Liver (tissue), 9 donors: ENCODE results near the gene CTRB1. TPM values are rescaled to one million over a fixed set of nuclear protein-coding genes. Genes with fewer than 3 reads are reported as not detected.
A peak's percentile ranks its signal among the peaks of the same experiment; 100 is the strongest.

Experiments used
- DNase-seq: peaks from one replicate; pipeline ENCODE4 v3.0.0-alpha.2; 2017; ENCODE audit warnings: low spot score
- H3K27ac ChIP-seq, 2 donors: one replicate each; pipeline ENCODE4 v1.7.0; 2013; ENCODE audit warnings: inconsistent platforms in 2 of 2, low read length in 2 of 2, control low read depth in 1 of 2, low read depth in 1 of 2, mild to moderate bottlenecking in 1 of 2
- H3K27me3 ChIP-seq, 4 donors: one replicate each; pipeline versions ENCODE4 v1.6.1 to v1.7.0; 2013; ENCODE audit warnings: low read length in 3 of 4, inconsistent platforms in 1 of 4, mild to moderate bottlenecking in 1 of 4, moderate library complexity in 1 of 4; ENCODE audit not compliant: control insufficient read depth in 4 of 4, insufficient read depth in 4 of 4
- H3K36me3 ChIP-seq, 4 donors: one replicate each; pipeline versions ENCODE4 v1.6.1 to v1.7.0; 2013; ENCODE audit warnings: low read length in 3 of 4, mild to moderate bottlenecking in 3 of 4, low read depth in 1 of 4, moderate library complexity in 1 of 4; ENCODE audit not compliant: control insufficient read depth in 4 of 4, insufficient read depth in 3 of 4
- H3K4me1 ChIP-seq, 4 donors: one replicate each; pipeline versions ENCODE4 v1.6.1 to v1.7.0; 2013; ENCODE audit warnings: low read length in 3 of 4, mild to moderate bottlenecking in 3 of 4, moderate library complexity in 1 of 4; ENCODE audit not compliant: control insufficient read depth in 4 of 4, insufficient read depth in 4 of 4
- H3K4me3 ChIP-seq, 3 donors: one replicate each; pipeline versions ENCODE4 v1.6.1 to v1.7.0; 2013; ENCODE audit warnings: low read length in 3 of 3, control low read depth in 1 of 3, low read depth in 1 of 3, mild to moderate bottlenecking in 1 of 3
- H3K9ac ChIP-seq, 2 donors: one replicate each; pipeline ENCODE4 v1.7.0; 2013; ENCODE audit warnings: low read length in 2 of 2, mild to moderate bottlenecking in 2 of 2, moderate library complexity in 2 of 2, control low read depth in 1 of 2, low read depth in 1 of 2
- H3K9me3 ChIP-seq, 4 donors: one replicate each; pipeline versions ENCODE4 v1.6.1 to v1.7.0; 2013; ENCODE audit warnings: low read length in 3 of 4; ENCODE audit not compliant: control insufficient read depth in 4 of 4
- ATF3 ChIP-seq: IDR thresholded peaks from 2 replicates; pipeline ENCODE4 v1.6.1; 2016; ENCODE audit warnings: antibody characterized with exemption
- CTCF ChIP-seq: fragments of 150-350 bp; IDR thresholded peaks from 2 replicates; pipeline ENCODE4 v1.5.1; 2017; ENCODE audit warnings: improper control_type of control experiment, low read depth, low read length; ENCODE audit not compliant: missing input control
- EGR1 ChIP-seq, 2 donors: IDR thresholded peaks; 2 replicates each; pipeline ENCODE4 v1.6.1; 2016 to 2018; ENCODE audit warnings: antibody characterized with exemption in 2 of 2, low read depth in 2 of 2
- FOXA1 ChIP-seq: IDR thresholded peaks from 2 replicates; pipeline ENCODE4 v1.6.1; 2016; ENCODE audit warnings: antibody characterized with exemption
- FOXA2 ChIP-seq: IDR thresholded peaks from 2 replicates; pipeline ENCODE4 v1.6.1; 2016; ENCODE audit warnings: antibody characterized with exemption
- GABPA ChIP-seq, 2 donors: IDR thresholded peaks in 1 of 2; conservative IDR thresholded peaks in 1 of 2; 2 replicates each; pipeline ENCODE4 v1.6.1; 2016; ENCODE audit warnings: antibody characterized with exemption in 2 of 2, mild to moderate bottlenecking in 1 of 2, moderate library complexity in 1 of 2
- HNF4A ChIP-seq, 2 donors: conservative IDR thresholded peaks; 2 replicates each; pipeline ENCODE4 v1.6.1; 2016; ENCODE audit warnings: antibody characterized with exemption in 2 of 2, mild to moderate bottlenecking in 2 of 2
- JUND ChIP-seq, 2 donors: IDR thresholded peaks; 2 replicates each; pipeline ENCODE4 v1.6.1; 2016; ENCODE audit warnings: antibody characterized with exemption in 2 of 2
- MAX ChIP-seq: IDR thresholded peaks from 2 replicates; pipeline ENCODE4 v1.6.1; 2016; ENCODE audit warnings: antibody characterized with exemption
- NR2F2 ChIP-seq: IDR thresholded peaks from 2 replicates; pipeline ENCODE4 v1.6.1; 2016; ENCODE audit warnings: antibody characterized with exemption
- RAD21 ChIP-seq, 2 donors: IDR thresholded peaks; 2 replicates each; pipeline ENCODE4 v1.6.1; 2016; ENCODE audit warnings: antibody characterized with exemption in 2 of 2, mild to moderate bottlenecking in 2 of 2
- REST ChIP-seq: IDR thresholded peaks from 2 replicates; pipeline ENCODE4 v1.6.1; 2016; ENCODE audit warnings: antibody characterized with exemption, mild to moderate bottlenecking
- RXRA ChIP-seq, 2 donors: IDR thresholded peaks; 2 replicates each; pipeline ENCODE4 v1.6.1; 2017 to 2018; ENCODE audit warnings: antibody characterized with exemption in 2 of 2, mild to moderate bottlenecking in 1 of 2
- SP1 ChIP-seq: IDR thresholded peaks from 2 replicates; pipeline ENCODE4 v1.6.1; 2018; ENCODE audit warnings: antibody characterized with exemption, mild to moderate bottlenecking
- TAF1 ChIP-seq: conservative IDR thresholded peaks from 2 replicates; pipeline ENCODE4 v1.6.1; 2016; ENCODE audit warnings: antibody characterized with exemption, mild to moderate bottlenecking
- YY1 ChIP-seq: IDR thresholded peaks from 2 replicates; pipeline ENCODE4 v1.6.1; 2016; ENCODE audit warnings: antibody characterized with exemption, mild to moderate bottlenecking
- ZBTB33 ChIP-seq: IDR thresholded peaks from 2 replicates; pipeline ENCODE4 v1.6.1; 2016; ENCODE audit warnings: antibody characterized with exemption
- WGBS: extraction: QIAGEN DNeasy Blood & Tissue Kit; methylation state at CpG from one replicate; pipeline ENCODE4 v1.1.7; 2013; 5-methylcytosine and 5-hydroxymethylcytosine counted together
- polyA plus RNA-seq, 2 donors: library from polyadenylated mRNA; stranded (reverse) in 1 of 2; unstranded in 1 of 2; fragments of 200-250 nt in 1 of 2; fragments of >200 nt in 1 of 2; fragmentation: Nextera tagmentation in 1 of 2; extraction: Ambion mirVana in 1 of 2; gene quantifications; one replicate each; pipeline versions ENCODE4 v1.2.1 to v1.2.3, GENCODE V29; 2013 to 2015
- total RNA-seq, 2 donors: library from RNA; depleted of rRNA; stranded (reverse); fragments of >200 nt; gene quantifications; one replicate each; pipeline ENCODE4 v1.2.3, GENCODE V29; 2014
- donor health status: healthy.
- donor health status: healthy.
- donor health status: healthy.
- donor health status: healthy.
- donor health status: healthy.

Gene CTRB1
- total and polyA plus RNA-seq, 4 donors: not detected

GRCh38 chr16:75244844-75245758 is 26.3 kb downstream of the CTRB1 start (continued):
- TF ChIP-seq NR2F2 (peak; percentile 90), FOXA2 (no peak), JUND (IDR thresholded peaks at IDR 0.05) (peak; percentile 68 to 81), HNF4A (conservative IDR thresholded peaks at IDR 0.05) (peak in 1 of 2 donors; percentile 3), CTCF (no peak)

GRCh38 chr16:75246504-75247205 is 27.9 kb downstream of the CTRB1 start:
- Histone ChIP-seq H3K27me3 (no peaks in the 10 kb centered on the region), H3K9me3 (no peaks in the 10 kb centered on the region), H3K36me3 (peaks cover 1 to 8% (median 3%) of the 10 kb centered on the region in 4 donors), H3K4me3 (no peak overlapping the region), H3K4me1 (peaks cover 14 to 58% (median 38%) of the 10 kb centered on the region in 4 donors), H3K27ac (peak overlapping the region; percentile 87 to 89), H3K9ac (no peak overlapping the region)
- WGBS: 91% methylated on average over 12 of the region's 12 CpGs
- TF ChIP-seq EGR1 (IDR thresholded peaks at IDR 0.05; ENCODE audit: low read depth in 2 of 2): no peak
- TF ChIP-seq FOXA2: no peak
- TF ChIP-seq GABPA (IDR thresholded peaks at IDR 0.05 in 1 of 2, conservative IDR thresholded peaks at IDR 0.05 in 1 of 2): no peak
- no peak for TF ChIP-seq FOXA1
- no peak for TF ChIP-seq ZBTB33
- TF ChIP-seq JUND (IDR thresholded peaks at IDR 0.05): no peak
- TF ChIP-seq ATF3: no peak
- TF ChIP-seq HNF4A (conservative IDR thresholded peaks at IDR 0.05): no peak
- no peak for DNase-seq

- Histone ChIP-seq H3K9ac (no peak overlapping the region), H3K4me1 (peaks cover 20 to 64% (median 41%) of the 10 kb centered on the region in 4 donors), H3K9me3 (no peaks in the 10 kb centered on the region), H3K4me3 (no peak overlapping the region), H3K27me3 (no peaks in the 10 kb centered on the region), H3K36me3 (peaks cover 0 to 3% (median 1%) of the 10 kb centered on the region in 4 donors), H3K27ac (peak overlapping the region; percentile 87 to 89)
- TF ChIP-seq HNF4A (conservative IDR thresholded peaks at IDR 0.05) (no peak), RXRA (IDR thresholded peaks at IDR 0.05) (no peak), FOXA1 (no peak), MAX (no peak), TAF1 (no peak), FOXA2 (no peak), SP1 (no peak), JUND (IDR thresholded peaks at IDR 0.05) (no peak), NR2F2 (no peak), GABPA (IDR thresholded peaks at IDR 0.05 in 1 of 2, conservative IDR thresholded peaks at IDR 0.05 in 1 of 2) (no peak), YY1 (no peak), RAD21 (IDR thresholded peaks at IDR 0.05) (no peak), ATF3 (no peak), REST (no peak), EGR1 (IDR thresholded peaks at IDR 0.05; ENCODE audit: low read depth in 2 of 2) (no peak)
- WGBS: 91% methylated on average over 13 of the region's 13 CpGs
- no peak for DNase-seq
Observed at GRCh38 chr16:75247249-75247648, 28.5 kb downstream of the CTRB1 start.
